8988T (cell line): ENCODE data around the gene PXDN.

Source experiments
- DNase-seq: peaks from one replicate; pipeline ENCODE4 v3.0.0; 2011

PXDN gene

GRCh38 chr2:1660656-1661640 is 83.4 kb downstream of the PXDN start:
- DNase-seq = no peak

DNA sequence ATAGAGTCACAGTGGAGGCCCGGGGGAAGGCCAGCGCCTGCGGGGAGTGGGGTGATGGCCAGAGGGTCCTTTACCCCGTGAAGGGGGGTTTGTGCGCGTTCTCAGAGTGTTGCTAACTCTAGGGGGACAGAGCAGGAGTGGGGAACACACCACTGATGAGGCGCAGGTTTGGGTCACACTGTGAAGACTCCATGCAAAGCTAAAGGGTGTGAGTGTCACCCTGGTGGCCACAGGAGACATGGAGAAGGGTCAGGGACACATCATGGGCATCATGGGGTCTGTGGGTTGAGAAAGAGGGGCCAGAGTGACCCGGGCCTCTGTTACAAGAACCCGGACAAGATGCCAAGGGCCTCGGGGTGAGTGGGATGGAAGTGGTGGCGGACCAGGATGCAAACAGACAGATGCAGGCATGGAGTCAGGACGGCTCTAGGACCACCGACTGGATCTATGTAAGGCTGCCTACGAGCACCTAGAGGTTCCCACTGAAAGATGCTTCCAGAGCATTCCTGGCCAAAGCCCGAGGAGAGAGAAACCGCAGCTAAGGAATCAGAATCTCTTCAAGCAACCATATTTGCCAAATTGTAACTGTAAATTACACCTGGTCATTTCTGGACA is 84.3 kb downstream of the PXDN start:
- DNase-seq = no peak

- DNase-seq = no peak
These were observed 85.7 kb downstream of the PXDN start for GRCh38 chr2:1658394-1659151.

DNA sequence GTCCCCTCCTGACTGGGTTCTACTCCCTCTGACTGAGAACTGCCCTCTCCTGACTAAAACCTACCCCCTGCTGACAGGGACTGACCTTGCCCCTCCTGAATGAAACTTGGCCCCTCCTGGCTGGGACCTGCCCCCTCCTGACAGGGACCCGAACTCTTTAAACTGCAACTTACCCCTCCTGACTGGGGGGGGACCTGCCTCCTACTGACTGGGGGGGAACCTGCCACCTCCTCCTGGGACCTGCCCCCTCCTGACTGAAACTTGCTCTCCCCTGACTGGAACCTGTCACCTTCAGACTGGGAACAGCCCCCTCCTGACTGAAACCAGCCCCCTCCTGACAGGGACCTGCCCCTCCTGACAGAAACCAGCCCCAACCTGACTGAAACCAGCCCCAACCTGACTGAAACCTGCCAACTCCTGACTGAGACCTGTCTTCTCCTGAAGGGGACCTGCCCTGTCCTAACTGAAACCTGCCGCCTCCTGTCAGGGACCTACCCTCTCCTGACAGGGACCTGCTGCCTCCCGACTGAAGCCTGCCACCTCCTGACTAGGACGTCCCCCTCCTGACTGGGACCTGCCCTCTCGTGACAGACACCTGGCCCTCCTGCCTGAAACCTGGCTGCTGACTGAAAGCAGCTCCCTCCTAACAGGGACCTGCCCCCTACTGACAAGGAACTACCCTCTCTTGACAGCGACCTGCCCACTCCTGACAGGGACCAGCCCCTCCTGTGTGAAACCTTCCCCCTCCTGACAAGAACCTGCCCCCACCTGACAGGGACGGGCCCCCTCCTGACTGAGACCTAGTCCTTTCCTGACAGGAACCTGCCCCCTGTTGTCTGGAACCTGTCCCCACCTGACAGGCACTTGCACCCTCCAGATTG is 87.1 kb downstream of the PXDN start:
- no peak for DNase-seq

- no peak for DNase-seq
These were observed 87.9 kb downstream of the PXDN start for GRCh38 chr2:1656326-1656960.

DNA sequence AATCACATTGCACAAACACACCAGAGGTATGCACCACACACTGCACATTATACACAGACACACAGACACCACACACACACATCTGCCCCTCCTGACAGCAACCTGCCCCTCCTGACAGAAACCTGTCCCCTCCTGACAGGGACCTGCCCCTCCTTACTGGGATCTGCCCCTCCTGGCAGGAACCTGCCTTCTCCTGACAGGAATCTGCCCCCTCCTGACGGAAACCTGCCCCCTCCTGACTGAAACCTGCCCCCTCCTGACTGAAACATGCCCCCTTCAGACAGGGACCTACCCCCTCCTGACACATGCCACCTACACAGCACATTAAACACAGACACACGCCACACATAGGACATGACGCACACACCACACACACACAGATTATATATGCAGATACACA is 88.9 kb downstream of the PXDN start:
- no peak for DNase-seq

- no peak for DNase-seq
These were observed 89.5 kb downstream of the PXDN start for GRCh38 chr2:1654696-1655374.

DNA sequence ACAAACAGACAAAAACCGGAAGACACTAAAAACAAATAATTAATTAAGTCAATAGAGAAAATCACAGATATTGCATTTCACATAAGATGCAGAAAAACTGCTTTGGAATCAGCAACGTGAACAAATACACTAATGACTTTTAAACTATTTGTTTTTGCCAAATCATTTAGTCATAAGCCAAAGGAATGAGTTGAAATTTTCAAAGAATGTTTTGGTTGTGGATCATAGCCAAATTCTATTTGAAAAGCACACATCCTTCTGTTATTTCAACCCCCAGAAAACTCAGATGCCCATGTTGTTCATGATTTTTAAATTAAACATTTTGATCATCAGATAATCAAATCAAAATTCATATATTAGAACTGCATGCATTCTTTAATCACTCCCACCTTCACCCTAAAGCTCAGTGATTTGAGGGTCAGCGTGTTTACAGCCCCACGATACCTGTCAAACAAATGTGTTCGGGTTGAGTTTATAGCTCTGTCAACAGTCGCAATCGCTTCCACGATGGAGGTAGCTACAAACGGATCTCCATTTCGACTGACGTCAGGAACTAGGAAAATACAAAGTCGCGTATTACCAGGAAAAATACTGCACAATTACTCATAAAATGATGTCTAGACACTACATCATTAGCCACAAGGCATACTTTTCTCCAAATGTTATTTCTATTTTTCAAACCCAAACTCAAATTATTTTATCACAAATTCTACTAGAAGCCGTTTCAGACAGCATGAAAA is 90.2 kb downstream of the PXDN start:
- no peak for DNase-seq

GRCh38 chr2:1652034-1652790 is 92.1 kb downstream of the PXDN start:
- DNase-seq = no peak

DNA sequence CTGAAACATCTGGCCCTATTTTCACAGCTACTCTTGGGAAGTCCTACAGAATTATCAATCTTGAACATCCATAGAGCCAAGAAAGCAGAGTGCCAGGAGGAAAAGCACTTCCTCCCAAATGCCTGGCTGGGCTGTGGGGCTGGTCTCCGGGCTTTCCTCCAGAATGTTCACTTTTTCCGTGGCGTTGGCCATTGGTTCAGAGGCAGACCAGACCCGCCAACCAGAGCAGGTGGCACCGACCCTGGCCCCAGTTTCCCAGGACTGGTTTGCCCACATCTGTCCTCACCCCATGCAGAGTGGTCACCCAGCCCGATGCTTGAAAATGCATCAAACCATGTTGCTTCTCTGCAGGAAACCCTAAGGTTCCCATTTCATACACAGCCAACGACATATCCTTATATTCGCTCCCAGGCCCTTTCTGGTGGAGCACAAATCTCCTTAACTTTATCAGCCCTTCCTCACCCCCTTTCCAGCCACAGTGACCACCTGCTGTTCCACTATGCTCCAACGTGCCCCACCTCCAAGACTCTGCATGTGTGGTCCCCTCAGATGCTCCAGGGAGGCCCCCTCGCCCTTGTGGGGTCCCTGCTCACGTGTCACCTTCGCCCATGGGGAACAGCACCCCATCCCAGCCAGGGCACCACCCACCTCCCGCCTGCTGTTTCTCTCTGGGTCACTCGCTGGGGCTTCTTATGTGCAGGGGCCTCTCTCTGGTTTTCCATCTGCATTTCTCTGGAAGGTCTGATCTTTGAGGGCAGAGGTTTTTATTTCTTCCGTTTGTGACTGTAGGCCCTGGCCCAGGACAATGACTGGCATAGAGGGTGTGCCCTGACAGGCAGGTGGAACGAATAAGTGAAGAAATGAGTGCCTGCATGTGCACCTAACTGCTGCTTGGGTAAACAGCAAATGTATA is 92.9 kb downstream of the PXDN start:
- no peak for DNase-seq

- no peak for DNase-seq
These were observed 94.0 kb downstream of the PXDN start for GRCh38 chr2:1650085-1650872.

GRCh38 chr2:1649103-1650084 is 94.9 kb downstream of the PXDN start:
- no peak for DNase-seq

GRCh38 chr2:1648241-1649102 is 95.8 kb downstream of the PXDN start:
- no peak for DNase-seq

GRCh38 chr2:1647417-1648240 is 96.7 kb downstream of the PXDN start:
- no peak for DNase-seq
